AG10803 (cell line): ENCODE measurements around the gene UBE2L5.

Source experiments
- DNase-seq: peaks from one replicate; pipeline ENCODE4 v3.0.0; 2010; ENCODE audit warnings: low read depth
- H3K4me3 ChIP-seq: 2 replicates; pipeline ENCODE4 v1.5.1; 2011; ENCODE audit warnings: mild to moderate bottlenecking, low read length, control low read depth
- TF ChIP-seq, protein P1 (sequence below): conservative IDR thresholded peaks from 2 replicates; pipeline ENCODE4 v1.5.1; 2011; ENCODE audit warnings: mild to moderate bottlenecking, low read length, control low read depth, inconsistent platforms

Gene UBE2L5

DNA sequence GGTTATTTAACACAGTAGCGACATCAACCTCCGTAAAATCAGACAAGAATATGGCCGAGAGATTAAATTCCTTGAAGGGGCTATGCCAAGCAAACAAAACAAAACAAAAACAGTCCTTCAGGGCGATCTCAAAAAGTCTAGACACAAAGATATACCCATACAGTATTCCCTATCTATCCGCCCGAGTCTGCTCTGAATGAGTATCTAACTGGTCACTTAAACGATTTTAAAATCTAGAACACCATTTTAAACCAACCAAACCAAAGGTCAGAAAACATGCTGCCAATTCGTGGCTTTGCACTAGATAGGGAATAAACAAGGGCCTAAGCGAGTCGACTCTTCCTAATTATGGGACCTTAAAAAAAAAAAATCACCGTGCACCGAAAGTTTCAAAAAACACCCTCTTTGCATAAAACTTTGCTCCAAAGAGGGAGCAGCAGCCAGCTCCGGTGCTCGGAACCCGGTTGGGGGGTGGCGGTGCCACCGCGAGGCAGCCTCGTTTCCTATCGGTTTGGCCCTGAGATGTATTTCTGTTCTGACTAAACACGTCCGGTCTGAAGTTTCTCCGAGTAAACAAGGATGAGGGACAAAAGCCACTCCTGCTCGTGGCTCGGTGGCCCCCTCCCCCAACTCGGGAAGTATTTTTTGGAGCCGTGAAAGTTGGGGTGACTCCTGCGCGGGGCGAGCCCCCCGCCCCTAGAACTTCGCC lies 41.6 kb downstream of the UBE2L5 start:
- TF ChIP-seq, protein P1, sequence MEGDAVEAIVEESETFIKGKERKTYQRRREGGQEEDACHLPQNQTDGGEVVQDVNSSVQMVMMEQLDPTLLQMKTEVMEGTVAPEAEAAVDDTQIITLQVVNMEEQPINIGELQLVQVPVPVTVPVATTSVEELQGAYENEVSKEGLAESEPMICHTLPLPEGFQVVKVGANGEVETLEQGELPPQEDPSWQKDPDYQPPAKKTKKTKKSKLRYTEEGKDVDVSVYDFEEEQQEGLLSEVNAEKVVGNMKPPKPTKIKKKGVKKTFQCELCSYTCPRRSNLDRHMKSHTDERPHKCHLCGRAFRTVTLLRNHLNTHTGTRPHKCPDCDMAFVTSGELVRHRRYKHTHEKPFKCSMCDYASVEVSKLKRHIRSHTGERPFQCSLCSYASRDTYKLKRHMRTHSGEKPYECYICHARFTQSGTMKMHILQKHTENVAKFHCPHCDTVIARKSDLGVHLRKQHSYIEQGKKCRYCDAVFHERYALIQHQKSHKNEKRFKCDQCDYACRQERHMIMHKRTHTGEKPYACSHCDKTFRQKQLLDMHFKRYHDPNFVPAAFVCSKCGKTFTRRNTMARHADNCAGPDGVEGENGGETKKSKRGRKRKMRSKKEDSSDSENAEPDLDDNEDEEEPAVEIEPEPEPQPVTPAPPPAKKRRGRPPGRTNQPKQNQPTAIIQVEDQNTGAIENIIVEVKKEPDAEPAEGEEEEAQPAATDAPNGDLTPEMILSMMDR: no peak
- DNase-seq: peak; percentile 68
- H3K4me3 ChIP-seq: peak overlapping the region; percentile 75

DNA sequence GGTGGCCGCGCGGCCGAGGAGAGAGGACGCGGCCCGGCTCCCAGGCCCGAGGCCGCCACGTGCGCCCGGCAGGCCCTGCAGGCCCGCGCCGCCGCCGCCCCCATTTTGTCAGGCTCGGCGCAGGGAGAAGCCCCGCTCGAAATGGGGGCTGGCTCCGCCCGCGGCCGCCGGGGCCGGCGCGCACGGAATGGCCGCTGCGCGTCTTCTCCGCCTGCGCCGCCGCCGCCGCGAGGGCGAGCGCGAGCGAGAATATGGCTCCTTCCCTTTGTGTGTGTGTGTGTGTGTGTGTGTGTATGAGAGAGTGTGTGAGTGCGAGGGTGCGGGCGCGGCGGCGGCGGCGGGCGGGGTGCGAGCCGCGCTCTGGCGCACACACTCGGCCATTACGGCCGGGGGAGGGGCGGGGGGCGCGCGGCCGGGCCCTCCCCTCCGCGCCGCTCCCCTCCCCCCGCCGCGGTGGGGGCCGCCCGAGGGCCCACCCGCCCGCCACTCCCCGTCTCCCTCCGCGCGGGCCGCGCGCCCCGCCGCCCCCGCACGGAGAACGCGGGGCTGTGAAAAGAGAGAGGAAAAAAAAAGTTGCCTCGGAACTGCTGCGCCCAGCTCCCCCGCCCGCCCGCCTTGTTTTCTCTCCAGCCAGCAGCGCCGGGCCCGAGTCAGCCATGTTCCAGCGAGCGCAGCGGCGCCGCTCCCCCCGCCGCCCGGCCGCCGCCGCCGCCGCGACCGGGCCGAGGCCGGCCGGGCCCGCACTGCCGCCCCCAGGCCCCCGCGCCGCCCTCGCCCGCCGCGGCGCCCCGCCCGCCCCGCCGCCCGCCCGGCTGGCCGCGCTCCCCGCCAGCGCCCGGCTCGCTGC lies 42.4 kb downstream of the UBE2L5 start:
- peak overlapping the region; percentile 75 for H3K4me3 ChIP-seq
- TF ChIP-seq, protein P1: no peak
- peak; percentile 87 for DNase-seq

DNA sequence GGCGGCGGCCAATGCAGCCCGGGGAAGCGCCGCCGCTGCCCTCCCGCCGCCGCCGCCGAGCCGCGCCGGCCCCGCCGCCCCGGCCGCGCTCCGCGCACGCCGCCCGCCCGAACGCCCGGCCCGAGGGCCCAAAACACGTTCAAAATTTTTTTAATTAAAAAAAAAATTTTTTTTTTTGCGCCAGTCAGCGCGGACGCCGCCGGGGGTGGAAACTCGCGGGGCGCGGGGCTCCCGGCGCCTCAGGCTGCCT lies 43.0 kb downstream of the UBE2L5 start:
- DNase-seq: no peak
- peak overlapping the region; percentile 65 for H3K4me3 ChIP-seq
- TF ChIP-seq, protein P1: no peak

DNA sequence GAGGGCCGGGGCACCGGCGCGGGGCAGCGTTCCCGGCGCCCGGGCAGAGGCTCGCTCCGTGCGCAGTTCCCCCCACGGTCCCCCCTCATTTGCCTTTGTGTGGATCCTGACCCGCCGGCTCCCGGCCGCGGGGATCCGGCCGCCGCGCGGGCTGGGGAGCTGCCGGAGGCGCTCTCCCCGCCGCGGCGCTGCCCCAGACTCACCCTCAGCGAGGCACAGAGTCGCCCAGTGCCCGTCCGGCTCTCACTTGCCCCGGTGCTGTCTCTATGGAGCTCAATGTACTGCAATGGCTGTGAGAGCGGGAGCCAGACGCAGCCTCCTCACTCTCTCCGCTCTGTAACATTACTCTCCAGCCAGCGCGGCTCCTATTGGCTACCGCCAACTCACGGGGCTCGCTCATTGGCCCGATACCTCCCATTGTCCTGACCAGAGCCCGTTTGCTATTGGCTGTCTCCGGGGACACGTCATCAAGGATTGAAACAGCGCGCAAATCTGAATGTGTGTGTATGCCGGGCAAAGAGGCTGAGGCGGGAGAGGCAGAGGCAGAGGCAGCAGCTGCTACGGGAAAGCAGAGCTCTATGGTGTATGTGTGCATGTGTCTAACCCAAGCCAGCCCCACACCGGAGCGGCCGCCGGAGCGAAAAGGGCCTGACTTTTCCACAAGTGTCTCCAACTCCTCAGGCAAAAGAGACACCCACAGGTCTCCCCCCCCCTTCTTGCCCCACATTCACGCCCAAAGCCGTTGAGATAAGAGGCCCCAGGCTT lies 43.5 kb downstream of the UBE2L5 start, which contains the start of gene HMGB1:
HMGB1 (minus strand) TSS at position 344 of the 765 bp plus-strand sequence. CDS start 2,256 bp downstream, outside the sequence.
- peak; percentile 99 for DNase-seq
- TF ChIP-seq, protein P1: no peak
- H3K4me3 ChIP-seq: peak within 1 kb of the TSS; percentile 65

DNA sequence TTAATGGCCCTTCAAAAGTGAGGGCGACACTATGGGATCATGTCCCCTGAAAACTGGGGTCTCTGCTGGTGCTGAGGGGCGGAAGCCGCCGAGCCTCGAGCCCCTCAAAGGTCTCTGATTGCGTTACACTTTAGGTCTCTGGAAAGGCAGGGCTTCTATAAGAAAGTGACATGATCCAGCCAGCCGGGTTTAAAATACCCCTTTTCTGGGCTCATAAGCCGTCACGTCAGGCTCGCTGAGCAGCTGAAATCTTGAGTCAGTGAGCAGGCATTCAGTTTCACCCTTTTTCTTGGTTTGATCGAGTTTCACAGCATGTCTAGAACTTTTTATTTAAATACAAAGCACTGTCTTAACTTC lies 44.0 kb downstream of the UBE2L5 start:
- DNase-seq: peak; percentile 4
- TF ChIP-seq, protein P1: no peak
- peak overlapping the region; percentile 45 for H3K4me3 ChIP-seq

DNA sequence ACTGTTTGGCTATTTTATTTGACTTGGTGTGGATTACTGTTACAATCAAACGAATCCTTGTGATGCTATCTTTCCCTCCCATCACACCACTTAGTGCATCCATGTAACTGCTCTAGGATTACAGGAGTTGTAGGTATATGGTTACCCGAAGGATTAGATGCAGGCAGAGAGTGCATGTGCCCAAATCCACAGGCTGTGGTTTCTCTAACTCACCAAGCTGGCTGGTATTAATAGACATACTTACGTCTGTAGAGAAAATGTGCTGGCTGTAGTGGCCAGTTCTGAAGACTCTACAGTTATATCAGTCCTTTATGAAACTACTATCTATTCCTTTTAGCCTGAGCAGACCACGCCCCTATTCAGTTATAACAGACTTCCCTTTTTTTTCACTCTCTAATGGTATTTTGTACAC lies 44.6 kb downstream of the UBE2L5 start:
- no peak for DNase-seq
- TF ChIP-seq, protein P1: no peak
- H3K4me3 ChIP-seq: no peak overlapping the region
